ENCODE measurements around the gene FBXO31. TPM values are rescaled to one million over a fixed set of nuclear protein-coding genes. Genes with fewer than 3 reads are reported as not detected.

FBXO31 gene
- total and polyA plus RNA-seq, 2 of the 8 experiments (the other 6 are each of a cell fraction or from before 2014, with no cell fraction given) = 8.3 to 21.6 TPM

DNA sequence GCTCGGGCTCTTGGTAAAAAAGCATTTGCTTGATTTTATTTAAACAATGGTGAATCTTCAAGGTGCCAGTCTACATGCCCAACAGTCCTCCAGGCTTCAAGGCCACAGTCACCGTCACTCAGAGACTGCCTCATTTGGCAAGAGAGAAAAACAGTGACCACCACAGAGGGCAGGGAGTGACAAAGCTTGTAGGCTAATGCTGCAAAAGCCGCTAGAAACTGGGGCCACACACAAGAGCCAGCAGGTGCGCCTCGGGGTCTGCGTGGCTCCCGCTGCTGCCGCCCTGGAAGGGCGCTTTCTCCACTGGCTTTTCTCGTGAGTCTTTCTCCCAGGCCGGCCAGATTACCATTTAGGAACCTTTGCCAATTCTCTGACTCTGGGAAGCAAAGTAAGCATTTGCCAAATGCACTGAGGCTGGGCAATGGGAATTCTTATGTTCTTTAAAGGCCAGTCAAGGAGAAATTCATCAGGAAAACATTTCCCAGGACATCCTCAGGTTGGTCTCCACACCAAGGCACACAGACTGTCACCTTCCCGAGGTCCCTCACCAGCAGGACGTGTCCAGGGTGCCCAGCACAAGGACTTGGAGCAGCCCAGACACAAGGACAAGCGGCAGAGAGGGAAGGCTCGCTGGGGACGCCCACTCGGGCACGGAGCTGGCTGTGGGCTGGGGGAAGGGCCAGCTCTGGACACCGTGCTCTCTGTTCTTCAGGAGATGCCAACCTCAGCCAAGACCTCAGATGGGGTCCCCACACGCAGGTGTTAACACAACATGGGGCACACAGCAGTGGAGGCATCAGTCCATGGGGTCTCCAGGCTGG lies 53.9 kb downstream of the FBXO31 start (continued):
- TF ChIP-seq, protein P1, sequence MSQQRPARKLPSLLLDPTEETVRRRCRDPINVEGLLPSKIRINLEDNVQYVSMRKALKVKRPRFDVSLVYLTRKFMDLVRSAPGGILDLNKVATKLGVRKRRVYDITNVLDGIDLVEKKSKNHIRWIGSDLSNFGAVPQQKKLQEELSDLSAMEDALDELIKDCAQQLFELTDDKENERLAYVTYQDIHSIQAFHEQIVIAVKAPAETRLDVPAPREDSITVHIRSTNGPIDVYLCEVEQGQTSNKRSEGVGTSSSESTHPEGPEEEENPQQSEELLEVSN (IDR thresholded peaks at IDR 0.05) = no peak
- TF ChIP-seq BACH1 (IDR thresholded peaks at IDR 0.05; ENCODE audit: low read length) (no peak), RAD21 (IDR thresholded peaks at IDR 0.05 in 1 of 2, conservative IDR thresholded peaks at IDR 0.05 in 1 of 2; ENCODE audit: low read depth in 2 of 2, low read length in 2 of 2) (no peak), POU5F1 (IDR thresholded peaks at IDR 0.05; ENCODE audit: low read depth, low read length) (no peak), EP300 (IDR thresholded peaks at IDR 0.05; ENCODE audit: borderline replicate concordance in 1 of 2, low read depth in 2 of 2, low read length in 2 of 2) (no peak), KDM5A (IDR thresholded peaks at IDR 0.05; ENCODE audit: low read length) (no peak)
- TF ChIP-seq, protein P2, sequence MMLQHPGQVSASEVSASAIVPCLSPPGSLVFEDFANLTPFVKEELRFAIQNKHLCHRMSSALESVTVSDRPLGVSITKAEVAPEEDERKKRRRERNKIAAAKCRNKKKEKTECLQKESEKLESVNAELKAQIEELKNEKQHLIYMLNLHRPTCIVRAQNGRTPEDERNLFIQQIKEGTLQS (IDR thresholded peaks at IDR 0.05; ENCODE audit: insufficient read depth, low read depth, low read length) = no peak

Data from H1 (cell line).